Fibroblast of lung (primary cell): Measurements from ENCODE around the gene HMOX2. TPM values are rescaled to one million over a fixed set of nuclear protein-coding genes. Genes with fewer than 3 reads are reported as not detected.
A peak's percentile ranks its signal among the peaks of the same experiment; 100 is the strongest.

Experiments
- DNase-seq, 2 donors: peaks; one replicate each; pipeline versions ENCODE4 v3.0.0 to v3.0.0-alpha.2; 2010; ENCODE audit warnings: low read depth in 2 of 2
- H2AFZ ChIP-seq: 2 replicates; pipeline ENCODE4 v1.5.1; 2012; ENCODE audit warnings: low read length, control low read depth, inconsistent platforms
- H3K27ac ChIP-seq: 2 replicates; pipeline ENCODE4 v1.5.1; 2011; ENCODE audit warnings: low read length, control low read depth; ENCODE audit not compliant: insufficient read depth
- H3K27me3 ChIP-seq: 2 replicates; pipeline ENCODE4 v1.5.1; 2011; ENCODE audit warnings: mild to moderate bottlenecking, low read length; ENCODE audit not compliant: control insufficient read depth, insufficient read depth
- H3K36me3 ChIP-seq: 2 replicates; pipeline ENCODE4 v1.5.1; 2011; ENCODE audit warnings: low read length; ENCODE audit not compliant: control insufficient read depth, insufficient read depth
- H3K4me1 ChIP-seq: 2 replicates; pipeline ENCODE4 v1.5.1; 2011; ENCODE audit warnings: low read length; ENCODE audit not compliant: control insufficient read depth, insufficient read depth; ENCODE audit errors: extremely low read depth
- H3K4me2 ChIP-seq: 2 replicates; pipeline ENCODE4 v1.5.1; 2011; ENCODE audit warnings: low read length, control low read depth; ENCODE audit not compliant: insufficient read depth; ENCODE audit errors: extremely low read depth
- H3K4me3 ChIP-seq, 4 experiments: fragments of 200-600 bp in 1 of 4; sonication (generic) in 1 of 4; replicated peaks in 1 of 4; 2 replicates each; pipeline ENCODE4 v1.5.1; 2011 to 2016; ENCODE audit warnings: low read length in 4 of 4, low read depth in 3 of 4, mild to moderate bottlenecking in 3 of 4, control low read depth in 2 of 4, inconsistent platforms in 1 of 4, mixed read lengths in 1 of 4; ENCODE audit not compliant: insufficient read depth in 1 of 4; ENCODE audit errors: control extremely low read depth in 1 of 4
- H3K79me2 ChIP-seq: 2 replicates; pipeline ENCODE4 v1.5.1; 2012; ENCODE audit warnings: mild to moderate bottlenecking, low read length, inconsistent platforms; ENCODE audit not compliant: control insufficient read depth, insufficient read depth
- H3K9ac ChIP-seq: 2 replicates; pipeline ENCODE4 v1.5.1; 2011; ENCODE audit warnings: mild to moderate bottlenecking, low read length, control low read depth; ENCODE audit not compliant: insufficient read depth
- H3K9me3 ChIP-seq: 2 replicates; pipeline ENCODE4 v1.5.1; 2012; ENCODE audit warnings: low read depth, low read length; ENCODE audit not compliant: control insufficient read depth, insufficient read depth
- H4K20me1 ChIP-seq: 2 replicates; pipeline ENCODE4 v1.5.1; 2011; ENCODE audit warnings: low read length; ENCODE audit not compliant: control insufficient read depth, insufficient read depth; ENCODE audit errors: extremely low read depth
- CTCF ChIP-seq, 2 donors: IDR thresholded peaks in 1 of 2; conservative IDR thresholded peaks in 1 of 2; 1 replicate in 1 of 2; 2 replicates in 1 of 2; pipeline ENCODE4 v1.5.1; 2011 to 2012; ENCODE audit warnings: low read length in 2 of 2, control low read depth in 1 of 2, inconsistent platforms in 1 of 2, low read depth in 1 of 2, mild to moderate bottlenecking in 1 of 2
- EZH2 ChIP-seq: IDR thresholded peaks from 2 replicates; pipeline ENCODE4 v1.5.1; 2012; ENCODE audit warnings: low read length, control low read depth, mild to moderate bottlenecking; ENCODE audit errors: missing control alignments
- polyA plus RNA-seq, 2 donors: library from polyadenylated mRNA; depleted of rRNA in 1 of 2; stranded (reverse) in 1 of 2; unstranded in 1 of 2; fragments of >200 nt; gene quantifications; 2 replicates each; pipeline ENCODE4 v1.2.1, GENCODE V29; 2011 to 2012; ENCODE audit warnings: missing spikeins in 1 of 2
- total RNA-seq: library from RNA; depleted of rRNA; stranded (reverse); fragments of >200 nt; gene quantifications from 2 replicates; pipeline ENCODE4 v1.2.1, GENCODE V29; 2014

HMOX2 gene
- total and polyA plus RNA-seq, 2 donors (not counting 1 experiment from before 2014, with no cell fraction given): 40.0 to 45.7 TPM

- Histone ChIP-seq H3K9ac (no peak overlapping the region), H3K27me3 (peaks cover 12% of the 10 kb centered on the region), H3K4me3 (no peak overlapping the region), H3K9me3 (no peaks in the 10 kb centered on the region), H3K79me2 (no peaks in the 10 kb centered on the region), H4K20me1 (no peaks in the 10 kb centered on the region), H3K36me3 (no peaks in the 10 kb centered on the region), H3K4me2 (no peak overlapping the region), H3K27ac (no peak overlapping the region), H3K4me1 (no peaks in the 10 kb centered on the region), H2AFZ (no peak overlapping the region)
- TF ChIP-seq CTCF (conservative IDR thresholded peaks at IDR 0.05 in 1 of 2, IDR thresholded peaks at IDR 0.05 in 1 of 2; ENCODE audit: low read depth in 1 of 2, low read length in 2 of 2) (no peak), EZH2 (no peak)
- DNase-seq: no peak
These were observed 71.9 kb downstream of the HMOX2 start for GRCh38 chr16:4548124-4548523.

DNA sequence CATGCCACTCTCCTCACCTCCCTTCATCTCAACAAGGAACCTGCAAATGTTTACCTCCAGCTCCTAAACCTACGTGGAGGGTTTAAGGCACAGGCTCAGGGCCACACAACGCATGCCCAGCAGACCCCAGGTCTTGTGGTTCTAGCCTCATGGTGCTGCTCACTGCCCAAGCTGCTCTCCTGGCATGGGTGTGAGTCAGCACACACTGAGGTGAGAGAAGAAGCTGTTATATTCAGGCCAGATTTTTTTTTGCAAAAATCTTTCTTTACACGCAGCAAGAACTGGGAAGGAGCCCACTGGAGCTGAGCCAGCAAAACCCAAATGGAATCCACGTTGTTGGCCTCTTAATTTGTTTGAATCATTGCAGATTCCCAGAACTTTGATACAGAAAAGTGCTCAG lies 74.4 kb downstream of the HMOX2 start:
- no peak for TF ChIP-seq EZH2
- no peak for TF ChIP-seq CTCF (conservative IDR thresholded peaks at IDR 0.05 in 1 of 2, IDR thresholded peaks at IDR 0.05 in 1 of 2; ENCODE audit: low read depth in 1 of 2, low read length in 2 of 2)
- Histone ChIP-seq H3K4me3 (no peak overlapping the region), H3K4me1 (no peaks in the 10 kb centered on the region), H3K9ac (no peak overlapping the region), H3K9me3 (no peaks in the 10 kb centered on the region), H3K27me3 (peaks cover 20% of the 10 kb centered on the region), H4K20me1 (no peaks in the 10 kb centered on the region), H3K36me3 (no peaks in the 10 kb centered on the region), H2AFZ (no peak overlapping the region), H3K4me2 (no peak overlapping the region), H3K27ac (no peak overlapping the region), H3K79me2 (no peaks in the 10 kb centered on the region)
- peak in 1 of 2 donors; percentile 12 for DNase-seq

- Histone ChIP-seq H3K9me3 (no peaks in the 10 kb centered on the region), H4K20me1 (no peaks in the 10 kb centered on the region)
- DNase-seq: no peak
These were observed 76.3 kb downstream of the HMOX2 start for GRCh38 chr16:4552541-4552940.

More at GRCh38 chr16:4552541-4552940, 76.3 kb downstream of the HMOX2 start:
- Histone ChIP-seq H3K36me3 (no peaks in the 10 kb centered on the region), H3K4me3 (no peak overlapping the region), H2AFZ (no peak overlapping the region), H3K27me3 (peaks cover 20% of the 10 kb centered on the region), H3K9ac (no peak overlapping the region), H3K27ac (no peak overlapping the region), H3K4me2 (no peak overlapping the region), H3K4me1 (no peaks in the 10 kb centered on the region), H3K79me2 (no peaks in the 10 kb centered on the region)
- no peak for TF ChIP-seq EZH2
- TF ChIP-seq CTCF (conservative IDR thresholded peaks at IDR 0.05 in 1 of 2, IDR thresholded peaks at IDR 0.05 in 1 of 2; ENCODE audit: low read depth in 1 of 2, low read length in 2 of 2): no peak
